ENCODE data around the gene HOXB4. TPM values are rescaled to one million over a fixed set of nuclear protein-coding genes. Genes with fewer than 3 reads are reported as not detected.
A peak's percentile ranks its signal among the peaks of the same experiment; 100 is the strongest.

HOXB4 gene
- total and polyA plus RNA-seq, 2 donors (not counting 1 experiment from before 2014, with no cell fraction given), result 3.8 to 8.9 TPM

- Histone ChIP-seq H3K4me1 (ENCODE audit: control insufficient read depth, extremely low read depth, insufficient read depth, low read length) (peaks cover 53% of the 10 kb centered on the region), H3K27ac (ENCODE audit: insufficient read depth, low read length) (peak overlapping the region; percentile 91), H4K20me1 (ENCODE audit: control insufficient read depth, extremely low read depth, insufficient read depth, low read length) (no peaks in the 10 kb centered on the region), H3K4me3 (replicated peaks in 1 of 4; ENCODE audit: control extremely low read depth in 1 of 4, insufficient read depth in 1 of 4, low read depth in 3 of 4, low read length in 4 of 4) (peak overlapping the region; percentile 68 to 88 (median 78)), H3K36me3 (ENCODE audit: control insufficient read depth, insufficient read depth, low read length) (peaks cover 23% of the 10 kb centered on the region), H3K4me2 (ENCODE audit: extremely low read depth, insufficient read depth, low read length) (peak overlapping the region; percentile 100), H3K9me3 (ENCODE audit: control insufficient read depth, insufficient read depth, low read depth, low read length) (no peaks in the 10 kb centered on the region), H3K27me3 (ENCODE audit: control insufficient read depth, insufficient read depth, low read length) (no peaks in the 10 kb centered on the region), H2AFZ (ENCODE audit: low read length) (no peak overlapping the region), H3K9ac (ENCODE audit: insufficient read depth, low read length) (peak overlapping the region; percentile 78), H3K79me2 (ENCODE audit: control insufficient read depth, insufficient read depth, low read length) (peaks cover 97% of the 10 kb centered on the region)
- TF ChIP-seq, protein P1, sequence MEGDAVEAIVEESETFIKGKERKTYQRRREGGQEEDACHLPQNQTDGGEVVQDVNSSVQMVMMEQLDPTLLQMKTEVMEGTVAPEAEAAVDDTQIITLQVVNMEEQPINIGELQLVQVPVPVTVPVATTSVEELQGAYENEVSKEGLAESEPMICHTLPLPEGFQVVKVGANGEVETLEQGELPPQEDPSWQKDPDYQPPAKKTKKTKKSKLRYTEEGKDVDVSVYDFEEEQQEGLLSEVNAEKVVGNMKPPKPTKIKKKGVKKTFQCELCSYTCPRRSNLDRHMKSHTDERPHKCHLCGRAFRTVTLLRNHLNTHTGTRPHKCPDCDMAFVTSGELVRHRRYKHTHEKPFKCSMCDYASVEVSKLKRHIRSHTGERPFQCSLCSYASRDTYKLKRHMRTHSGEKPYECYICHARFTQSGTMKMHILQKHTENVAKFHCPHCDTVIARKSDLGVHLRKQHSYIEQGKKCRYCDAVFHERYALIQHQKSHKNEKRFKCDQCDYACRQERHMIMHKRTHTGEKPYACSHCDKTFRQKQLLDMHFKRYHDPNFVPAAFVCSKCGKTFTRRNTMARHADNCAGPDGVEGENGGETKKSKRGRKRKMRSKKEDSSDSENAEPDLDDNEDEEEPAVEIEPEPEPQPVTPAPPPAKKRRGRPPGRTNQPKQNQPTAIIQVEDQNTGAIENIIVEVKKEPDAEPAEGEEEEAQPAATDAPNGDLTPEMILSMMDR (conservative IDR thresholded peaks at IDR 0.05 in 1 of 2, IDR thresholded peaks at IDR 0.05 in 1 of 2; ENCODE audit: low read depth in 1 of 2, low read length in 2 of 2), result no peak
- TF ChIP-seq EZH2 (IDR thresholded peaks at IDR 0.05; ENCODE audit: low read length, missing control alignments), result no peak
- DNase-seq (ENCODE audit: low read depth in 2 of 2), result peak; percentile 35 to 52
Measured at GRCh38 chr17:48553826-48554225, 24.3 kb downstream of the HOXB4 start.

- Histone ChIP-seq H3K4me3 (replicated peaks in 1 of 4; ENCODE audit: control extremely low read depth in 1 of 4, insufficient read depth in 1 of 4, low read depth in 3 of 4, low read length in 4 of 4) (peak overlapping the region; percentile 68 to 88 (median 78)), H3K4me2 (ENCODE audit: extremely low read depth, insufficient read depth, low read length) (peak overlapping the region; percentile 100), H3K27me3 (ENCODE audit: control insufficient read depth, insufficient read depth, low read length) (no peaks in the 10 kb centered on the region), H3K4me1 (ENCODE audit: control insufficient read depth, extremely low read depth, insufficient read depth, low read length) (peaks cover 49% of the 10 kb centered on the region), H3K9ac (ENCODE audit: insufficient read depth, low read length) (peak overlapping the region; percentile 56), H3K27ac (ENCODE audit: insufficient read depth, low read length) (peak overlapping the region; percentile 77), H3K36me3 (ENCODE audit: control insufficient read depth, insufficient read depth, low read length) (peaks cover 22% of the 10 kb centered on the region), H3K9me3 (ENCODE audit: control insufficient read depth, insufficient read depth, low read depth, low read length) (no peaks in the 10 kb centered on the region), H3K79me2 (ENCODE audit: control insufficient read depth, insufficient read depth, low read length) (peaks cover 95% of the 10 kb centered on the region), H2AFZ (ENCODE audit: low read length) (no peak overlapping the region), H4K20me1 (ENCODE audit: control insufficient read depth, extremely low read depth, insufficient read depth, low read length) (no peaks in the 10 kb centered on the region)
- DNase-seq (ENCODE audit: low read depth in 2 of 2), result no peak
- no peak for TF ChIP-seq EZH2 (IDR thresholded peaks at IDR 0.05; ENCODE audit: low read length, missing control alignments)
- TF ChIP-seq, protein P1 (conservative IDR thresholded peaks at IDR 0.05 in 1 of 2, IDR thresholded peaks at IDR 0.05 in 1 of 2; ENCODE audit: low read depth in 1 of 2, low read length in 2 of 2), result no peak
Measured at GRCh38 chr17:48553190-48553547, 25.0 kb downstream of the HOXB4 start.

DNA sequence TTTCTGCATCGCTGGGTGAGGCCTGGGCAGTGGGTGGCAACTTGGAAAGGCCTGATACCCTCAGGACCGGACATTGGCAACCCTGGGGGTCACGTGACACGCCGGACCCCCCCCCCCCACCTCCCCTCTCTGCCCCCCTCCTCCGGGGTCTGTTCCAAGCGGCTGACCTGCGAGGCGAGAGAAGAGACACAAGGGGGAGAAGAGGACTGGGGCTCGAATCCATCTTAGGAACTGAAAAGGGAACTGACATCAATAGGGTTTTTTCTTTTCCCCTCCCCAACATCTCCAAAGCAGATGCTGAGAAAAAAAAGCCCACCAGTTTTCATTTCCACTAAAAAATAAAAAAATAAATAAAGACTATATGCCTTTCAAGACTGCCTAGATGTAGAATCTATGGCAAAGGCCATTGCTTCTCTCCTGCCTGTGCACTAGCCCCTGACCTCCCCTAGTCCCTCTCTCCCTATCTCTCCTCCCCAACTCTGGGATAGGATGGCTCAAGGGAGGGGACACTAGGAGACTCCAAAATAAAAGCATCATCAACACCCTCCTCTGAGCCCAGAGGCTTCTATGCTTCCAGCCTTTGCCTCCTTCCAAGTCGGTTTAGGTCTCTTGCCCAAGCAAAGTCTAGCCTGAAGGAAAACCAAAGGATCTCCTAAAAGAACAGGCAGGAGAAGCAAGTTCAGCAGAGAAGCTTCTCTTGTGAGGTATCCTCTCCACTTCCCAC is 25.5 kb downstream of the HOXB4 start:
- DNase-seq (ENCODE audit: low read depth in 2 of 2), result peak; percentile 62 to 96
- H3K4me1 ChIP-seq (ENCODE audit: control insufficient read depth, extremely low read depth, insufficient read depth, low read length), result peaks cover 44% of the 10 kb centered on the region
- H2AFZ ChIP-seq (ENCODE audit: low read length), result no peak overlapping the region
- H3K9me3 ChIP-seq (ENCODE audit: control insufficient read depth, insufficient read depth, low read depth, low read length), result no peaks in the 10 kb centered on the region
- peaks cover 95% of the 10 kb centered on the region for H3K79me2 ChIP-seq (ENCODE audit: control insufficient read depth, insufficient read depth, low read length)
- peak overlapping the region; percentile 100 for H3K4me2 ChIP-seq (ENCODE audit: extremely low read depth, insufficient read depth, low read length)
- H3K27me3 ChIP-seq (ENCODE audit: control insufficient read depth, insufficient read depth, low read length), result no peaks in the 10 kb centered on the region
- no peaks in the 10 kb centered on the region for H4K20me1 ChIP-seq (ENCODE audit: control insufficient read depth, extremely low read depth, insufficient read depth, low read length)
- H3K9ac ChIP-seq (ENCODE audit: insufficient read depth, low read length), result peak overlapping the region; percentile 56
- peak overlapping the region; percentile 68 to 88 (median 78) for H3K4me3 ChIP-seq (replicated peaks in 1 of 4; ENCODE audit: control extremely low read depth in 1 of 4, insufficient read depth in 1 of 4, low read depth in 3 of 4, low read length in 4 of 4)
- H3K27ac ChIP-seq (ENCODE audit: insufficient read depth, low read length), result peak overlapping the region; percentile 84
- no peak for TF ChIP-seq EZH2 (IDR thresholded peaks at IDR 0.05; ENCODE audit: low read length, missing control alignments)
- TF ChIP-seq, protein P1 (conservative IDR thresholded peaks at IDR 0.05 in 1 of 2, IDR thresholded peaks at IDR 0.05 in 1 of 2; ENCODE audit: low read depth in 1 of 2, low read length in 2 of 2), result peak in 1 of 2 donors; percentile 15
- H3K36me3 ChIP-seq (ENCODE audit: control insufficient read depth, insufficient read depth, low read length), result peaks cover 21% of the 10 kb centered on the region
